AG04450 (cell line): ENCODE measurements around the gene SGCG. TPM values are rescaled to one million over a fixed set of nuclear protein-coding genes. Genes with fewer than 3 reads are reported as not detected.

ENCODE experiments used
- CTCF ChIA-PET: fragments of 300-600, 350-600 bp; formaldehyde crosslinking; extraction: SDS; loops from one replicate; lab custom pipeline; 2022; ENCODE audit warnings: antibody characterized with exemption, inconsistent platforms; lab: Charles Lee
- POLR2A ChIA-PET: fragments of 350-600 bp; formaldehyde crosslinking; extraction: SDS; loops from one replicate; lab custom pipeline; 2021; ENCODE audit warnings: antibody characterized with exemption, inconsistent platforms; lab: Yijun Ruan, JAX
- DNase-seq: peaks from one replicate; pipeline ENCODE4 v3.0.0-alpha.2; 2011; ENCODE audit warnings: low read depth, low spot score
- H3K27ac ChIP-seq: one replicate; pipeline ENCODE4 v1.5.1; 2012; ENCODE audit warnings: low read depth, low read length, control low read depth
- H3K27me3 ChIP-seq: one replicate; pipeline ENCODE4 v1.6.0; 2012; ENCODE audit warnings: low read length; ENCODE audit not compliant: control insufficient read depth, insufficient read depth
- H3K4me3 ChIP-seq: 2 replicates; pipeline ENCODE4 v1.5.1; 2011; ENCODE audit warnings: mild to moderate bottlenecking, low read depth, low read length, control low read depth
- H3K9me3 ChIP-seq: 2 replicates; pipeline ENCODE4 v1.5.1; 2012; ENCODE audit warnings: low read length; ENCODE audit not compliant: control insufficient read depth, insufficient read depth
- polyA plus RNA-seq: library from polyadenylated mRNA; depleted of rRNA; stranded (reverse); fragments of >200 nt; gene quantifications from 2 replicates; pipeline ENCODE4 v1.2.3, GENCODE V29; 2011
- TF ChIP-seq, protein P1 (sequence below): IDR thresholded peaks from 2 replicates; pipeline ENCODE4 v1.5.1; 2011; ENCODE audit warnings: low read depth, low read length, control low read depth, inconsistent platforms

Gene SGCG
- polyA plus RNA-seq, 1 experiment, result 0.10 TPM

DNA sequence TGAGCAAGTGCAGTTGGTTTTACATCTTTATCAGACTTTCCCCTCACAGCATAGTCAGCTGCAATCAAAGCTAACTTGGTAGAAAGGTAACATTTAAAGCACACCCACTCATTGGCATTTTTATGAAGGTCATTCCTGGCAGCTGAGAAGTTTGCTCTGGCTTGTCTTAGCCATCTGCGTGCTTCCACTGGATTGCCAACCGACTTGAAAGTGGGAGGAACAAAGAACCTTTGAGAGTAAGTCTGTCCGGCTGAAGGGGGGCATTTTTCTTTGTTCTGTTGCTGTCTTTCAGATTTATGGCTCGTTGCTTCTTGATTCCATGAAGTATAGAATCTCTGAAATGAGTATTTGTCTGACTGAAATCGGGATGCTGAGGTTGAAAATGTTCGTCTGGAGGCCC lies 149.6 kb downstream of the SGCG start:
- CTCF ChIA-PET, result interaction anchor here (1.0 kb wide), 1 partner anchor 10 kb away, joined by 3 read pairs; no protein-coding TSS in a partner anchor
- POLR2A ChIA-PET, result no interaction called here
- no peak overlapping the region for H3K27ac ChIP-seq

DNA sequence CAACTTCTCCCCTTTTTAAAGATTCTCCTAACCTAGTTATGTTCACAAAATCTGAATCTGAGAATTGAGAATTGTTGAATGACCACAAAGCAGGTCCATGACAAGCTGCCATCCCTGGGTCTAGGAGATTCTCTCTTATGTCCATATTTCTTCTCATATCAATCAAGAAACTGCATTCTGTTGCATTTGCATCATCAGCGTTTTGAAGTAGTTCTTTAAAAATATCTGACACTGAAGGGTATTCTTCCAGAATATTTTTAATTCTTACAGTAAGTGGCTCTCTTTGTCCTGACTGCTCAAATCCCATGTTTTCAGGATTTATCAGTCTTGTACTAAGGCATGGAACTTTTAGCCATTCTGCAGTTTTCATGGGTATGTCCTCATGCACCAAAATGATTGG lies 158.4 kb downstream of the SGCG start:
- Histone ChIP-seq H3K9me3 (no peaks in the 10 kb centered on the region), H3K4me3 (no peak overlapping the region), H3K27ac (no peak overlapping the region), H3K27me3 (no peaks in the 10 kb centered on the region)
- TF ChIP-seq, protein P1, sequence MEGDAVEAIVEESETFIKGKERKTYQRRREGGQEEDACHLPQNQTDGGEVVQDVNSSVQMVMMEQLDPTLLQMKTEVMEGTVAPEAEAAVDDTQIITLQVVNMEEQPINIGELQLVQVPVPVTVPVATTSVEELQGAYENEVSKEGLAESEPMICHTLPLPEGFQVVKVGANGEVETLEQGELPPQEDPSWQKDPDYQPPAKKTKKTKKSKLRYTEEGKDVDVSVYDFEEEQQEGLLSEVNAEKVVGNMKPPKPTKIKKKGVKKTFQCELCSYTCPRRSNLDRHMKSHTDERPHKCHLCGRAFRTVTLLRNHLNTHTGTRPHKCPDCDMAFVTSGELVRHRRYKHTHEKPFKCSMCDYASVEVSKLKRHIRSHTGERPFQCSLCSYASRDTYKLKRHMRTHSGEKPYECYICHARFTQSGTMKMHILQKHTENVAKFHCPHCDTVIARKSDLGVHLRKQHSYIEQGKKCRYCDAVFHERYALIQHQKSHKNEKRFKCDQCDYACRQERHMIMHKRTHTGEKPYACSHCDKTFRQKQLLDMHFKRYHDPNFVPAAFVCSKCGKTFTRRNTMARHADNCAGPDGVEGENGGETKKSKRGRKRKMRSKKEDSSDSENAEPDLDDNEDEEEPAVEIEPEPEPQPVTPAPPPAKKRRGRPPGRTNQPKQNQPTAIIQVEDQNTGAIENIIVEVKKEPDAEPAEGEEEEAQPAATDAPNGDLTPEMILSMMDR, result no peak
- ChIA-PET POLR2A (no interaction called here), CTCF (no interaction called here)
- DNase-seq, result no peak

More for the DNA sequence above, 149.6 kb downstream of the SGCG start:
- no peaks in the 10 kb centered on the region for H3K27me3 ChIP-seq
- no peak overlapping the region for H3K4me3 ChIP-seq
- TF ChIP-seq, protein P1, result no peak
- H3K9me3 ChIP-seq, result no peaks in the 10 kb centered on the region
- DNase-seq, result no peak

DNA sequence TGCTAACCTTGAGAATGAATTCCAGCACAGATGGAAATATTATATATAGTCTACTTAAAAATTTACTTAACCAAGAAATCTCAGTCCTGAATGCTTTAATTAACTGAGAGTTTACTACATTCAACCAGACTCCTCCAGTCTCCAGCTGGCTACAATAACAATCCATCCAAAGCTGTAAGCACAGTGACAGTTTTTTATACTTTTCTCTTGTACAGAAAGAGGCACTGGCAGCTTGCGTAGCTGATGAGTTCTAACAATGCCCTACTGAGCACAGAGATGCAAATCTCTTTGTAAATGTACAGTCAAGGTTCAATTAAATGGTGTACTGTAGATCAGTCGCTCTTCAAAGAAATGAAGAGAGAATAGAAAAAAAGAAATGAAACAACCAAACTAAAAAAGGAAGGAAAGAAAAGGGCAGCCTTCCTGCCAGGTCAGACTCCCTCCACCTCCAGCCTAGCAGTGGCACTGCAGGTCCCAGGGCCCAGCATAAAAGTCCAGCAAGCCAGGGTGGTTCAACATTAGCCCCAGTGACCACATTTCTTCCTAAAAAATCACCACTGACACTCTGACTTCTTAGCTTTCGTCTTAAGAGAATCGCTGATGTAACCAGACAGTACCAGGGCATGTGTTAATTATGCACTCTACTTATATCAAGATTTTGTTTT lies 164.3 kb downstream of the SGCG start:
- Histone ChIP-seq H3K27ac (peak overlapping the region; percentile 48), H3K9me3 (no peaks in the 10 kb centered on the region), H3K27me3 (no peaks in the 10 kb centered on the region), H3K4me3 (no peak overlapping the region)
- no peak for DNase-seq
- TF ChIP-seq, protein P1, result no peak
- CTCF ChIA-PET, result interaction anchor here (1.1 to 1.4 kb wide), 2 partner anchors 10 to 44 kb away, joined by 3 to 4 read pairs; no protein-coding TSS in a partner anchor
- POLR2A ChIA-PET, result no interaction called here

DNA sequence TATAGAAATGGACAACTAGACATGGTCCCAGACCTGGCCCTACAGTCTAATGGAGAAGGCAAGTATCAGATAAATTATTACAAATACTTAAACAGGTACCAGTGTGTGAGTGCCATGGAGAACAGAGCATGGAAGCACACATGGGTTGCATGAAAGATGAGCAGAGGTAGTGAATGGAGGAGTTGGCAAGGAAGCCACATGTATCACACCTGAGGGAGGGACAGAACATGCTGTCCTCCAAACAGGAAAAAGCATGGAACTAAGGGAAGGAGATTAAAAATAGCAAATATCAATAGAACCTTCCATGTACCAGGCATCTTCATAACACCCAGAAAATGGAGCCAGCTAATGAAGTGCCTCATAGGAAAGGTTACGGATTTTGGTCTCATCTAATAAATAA lies 166.8 kb downstream of the SGCG start:
- Histone ChIP-seq H3K4me3 (no peak overlapping the region), H3K9me3 (no peaks in the 10 kb centered on the region), H3K27ac (no peak overlapping the region), H3K27me3 (no peaks in the 10 kb centered on the region)
- CTCF ChIA-PET, result interaction anchor here (0.9 to 1.4 kb wide), 2 partner anchors 542 to 613 kb away, joined by 3 read pairs; partner anchors contain the start of gene MIPEP
- POLR2A ChIA-PET, result no interaction called here
- DNase-seq, result no peak
- TF ChIP-seq, protein P1, result no peak
